ENCODE data around the gene SNTG2.

Gene SNTG2

GRCh38 chr2:1297372-1298159 lies 346.9 kb downstream of the SNTG2 start:
- no peak for DNase-seq

- DNase-seq = no peak
These were observed 348.4 kb downstream of the SNTG2 start for GRCh38 chr2:1299043-1299442.

GRCh38 chr2:1300284-1300683 lies 349.6 kb downstream of the SNTG2 start:
- no peak for DNase-seq

DNA sequence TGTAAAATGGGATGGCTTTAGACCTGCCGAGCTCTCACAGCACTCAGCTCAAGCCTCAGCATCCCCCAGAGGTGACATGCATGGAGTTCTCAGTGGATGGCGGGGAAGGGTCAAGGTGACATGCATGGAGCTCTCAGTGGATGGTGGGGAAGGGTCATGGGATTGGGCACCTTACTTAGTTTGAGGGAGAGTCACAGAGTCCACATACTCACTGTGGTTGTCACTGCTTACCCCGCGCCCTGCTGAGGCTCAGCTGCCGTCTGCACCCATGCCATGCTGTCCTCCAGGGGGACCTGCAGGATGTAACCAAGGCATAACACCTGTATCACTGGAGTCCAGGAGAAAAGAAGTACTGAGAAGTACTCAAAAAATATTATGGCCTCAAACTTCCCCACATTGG lies 350.4 kb downstream of the SNTG2 start:
- no peak for DNase-seq

DNA sequence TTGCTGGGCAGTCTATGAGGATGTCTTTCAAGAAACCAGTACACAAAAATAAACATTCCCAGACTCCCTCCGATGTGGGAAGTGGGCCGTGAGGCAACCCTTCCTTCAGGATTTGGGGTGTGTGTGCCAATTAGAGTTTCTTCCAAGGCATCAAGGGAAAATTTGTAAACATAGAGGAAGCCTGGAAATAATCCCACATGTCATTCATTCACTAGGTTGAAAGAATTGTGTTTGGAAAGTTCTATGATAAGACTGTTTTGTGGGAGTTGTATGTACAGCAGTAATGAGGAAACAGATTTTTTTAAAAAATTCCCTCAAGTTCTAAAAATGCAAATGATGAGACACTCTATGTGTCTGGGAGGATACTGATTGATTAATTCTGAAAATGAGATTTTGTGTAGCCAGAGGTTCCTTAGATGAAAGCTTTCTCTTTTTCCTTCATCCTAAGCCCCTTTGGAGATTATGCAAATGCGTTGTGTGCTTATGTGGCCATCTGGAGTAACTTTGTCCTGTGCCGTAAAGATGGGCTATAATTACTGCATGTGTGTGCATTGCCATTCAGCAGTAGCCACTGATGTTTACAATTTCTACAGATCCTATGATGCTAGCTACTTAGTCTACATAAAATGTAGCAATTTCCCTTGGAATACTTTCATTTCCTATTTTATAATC lies 354.8 kb downstream of the SNTG2 start:
- DNase-seq = no peak

- no peak for DNase-seq
These were observed 355.5 kb downstream of the SNTG2 start for GRCh38 chr2:1306014-1306686.

DNA sequence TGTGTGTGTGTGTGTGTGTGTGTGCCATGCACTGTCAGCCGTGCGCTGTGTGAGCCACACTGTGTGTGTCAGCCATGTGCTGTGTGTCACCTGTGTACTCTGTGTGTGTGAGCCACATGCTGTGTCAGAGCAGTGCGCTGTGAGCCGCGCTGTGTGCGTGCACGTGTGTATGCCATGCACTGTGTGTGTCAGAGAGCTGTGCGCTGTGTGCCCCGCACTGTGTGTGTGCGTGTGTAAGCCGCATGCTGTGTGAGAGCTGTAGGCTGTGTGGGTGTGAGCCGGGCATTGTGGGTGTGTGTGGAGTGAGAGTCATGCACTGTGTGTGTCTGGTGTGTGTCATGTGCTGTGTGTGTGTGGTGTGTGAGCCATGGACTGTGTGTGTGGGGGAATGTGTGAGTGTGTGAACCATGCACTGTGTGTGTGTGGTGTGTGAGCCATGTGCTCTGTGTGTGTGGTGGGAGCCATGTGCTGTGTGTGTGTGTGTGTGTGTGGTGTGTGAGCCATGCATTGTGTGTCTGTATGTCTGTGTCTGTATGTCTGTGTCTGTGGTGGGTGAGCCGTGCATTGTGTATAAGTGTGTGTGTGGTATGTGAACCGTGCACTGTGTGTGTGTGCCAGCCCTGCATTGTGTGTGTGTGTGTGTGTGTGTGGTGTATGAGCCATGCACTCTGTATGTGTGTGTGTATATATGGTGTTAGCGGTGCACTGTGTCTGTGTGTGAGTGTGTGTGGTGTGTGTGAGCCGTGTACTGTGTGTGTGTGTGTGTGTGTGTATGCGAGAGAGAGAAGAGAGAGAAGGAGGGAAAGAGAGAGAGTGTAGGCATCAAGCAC lies 356.3 kb downstream of the SNTG2 start:
- no peak for DNase-seq

- DNase-seq = no peak
These were observed 357.0 kb downstream of the SNTG2 start for GRCh38 chr2:1307670-1308069.

- no peak for DNase-seq
These were observed 358.0 kb downstream of the SNTG2 start for GRCh38 chr2:1308678-1309077.

- DNase-seq = no peak
These were observed 358.9 kb downstream of the SNTG2 start for GRCh38 chr2:1309507-1309906.

DNA sequence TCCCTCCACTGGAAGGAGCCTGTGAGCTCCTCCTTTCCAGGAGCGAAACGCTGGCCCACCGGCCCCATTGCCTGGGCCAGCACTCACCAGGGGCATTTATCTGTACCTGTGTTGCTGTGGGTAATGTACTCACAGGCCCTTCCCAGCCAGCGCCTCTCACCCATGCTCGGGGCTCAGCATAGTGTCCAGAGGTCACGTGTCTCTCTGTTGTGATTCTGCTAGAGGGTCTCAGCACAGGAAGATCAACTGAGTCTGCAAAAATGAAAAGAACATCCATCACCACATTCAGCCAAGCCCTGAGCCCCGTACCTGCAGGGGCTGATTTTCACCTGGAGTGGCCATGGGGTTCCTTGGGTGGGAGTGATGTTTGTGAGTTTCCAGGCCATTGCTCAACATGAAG lies 359.6 kb downstream of the SNTG2 start:
- no peak for DNase-seq

- DNase-seq = no peak
These were observed 360.2 kb downstream of the SNTG2 start for GRCh38 chr2:1310866-1311265.

DNA sequence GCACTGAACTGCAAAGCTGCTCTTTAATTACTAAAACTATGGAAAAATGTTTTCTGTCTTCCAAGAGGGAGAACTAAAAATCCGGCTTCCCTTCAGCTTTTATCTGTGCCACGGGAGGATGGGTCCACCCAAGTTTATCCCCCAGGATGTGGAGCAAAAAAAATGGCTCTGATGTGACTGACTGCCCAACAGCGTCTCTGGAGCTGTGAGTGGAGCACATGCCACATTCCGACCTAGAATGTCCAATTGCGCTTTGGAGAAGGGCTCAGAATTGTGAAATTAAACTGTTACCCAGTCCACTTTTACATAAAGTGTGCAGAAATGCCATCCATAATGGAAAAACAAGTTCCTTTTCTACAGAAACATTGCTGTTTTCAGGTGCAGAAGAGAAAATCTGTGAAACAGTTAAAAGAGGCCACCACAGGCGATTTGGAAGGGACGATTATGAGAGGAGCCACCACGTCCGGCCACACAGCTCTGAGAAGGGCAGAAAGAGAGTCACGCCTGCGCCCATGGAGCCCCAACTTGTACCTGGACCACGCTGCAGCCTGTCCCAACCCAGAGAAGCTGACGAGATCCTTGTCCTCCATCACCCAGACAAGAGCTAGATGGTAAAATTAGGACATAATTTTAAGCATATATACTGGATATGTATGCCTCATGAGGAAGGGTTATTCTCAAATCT lies 362.7 kb downstream of the SNTG2 start:
- DNase-seq = no peak

DNA sequence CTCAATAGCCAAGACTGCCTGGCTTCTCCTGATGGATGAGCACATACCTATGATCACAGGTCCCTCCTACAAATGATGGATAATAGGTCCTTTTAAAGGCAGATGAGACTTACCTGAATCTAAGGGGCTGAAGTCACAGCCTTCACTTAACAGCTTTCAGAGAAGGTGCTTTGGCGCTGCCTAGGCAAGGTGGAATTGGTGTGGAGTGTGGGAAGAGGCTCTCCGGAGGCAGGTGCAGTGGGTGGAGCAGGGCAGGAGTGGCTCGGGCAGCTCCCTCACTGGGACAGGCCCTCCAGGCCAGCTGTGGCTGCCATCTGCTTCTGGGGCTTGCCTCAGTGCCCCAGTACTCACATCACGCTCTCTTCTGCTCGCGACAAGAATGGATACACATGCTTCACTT lies 363.6 kb downstream of the SNTG2 start:
- DNase-seq = no peak

DNA sequence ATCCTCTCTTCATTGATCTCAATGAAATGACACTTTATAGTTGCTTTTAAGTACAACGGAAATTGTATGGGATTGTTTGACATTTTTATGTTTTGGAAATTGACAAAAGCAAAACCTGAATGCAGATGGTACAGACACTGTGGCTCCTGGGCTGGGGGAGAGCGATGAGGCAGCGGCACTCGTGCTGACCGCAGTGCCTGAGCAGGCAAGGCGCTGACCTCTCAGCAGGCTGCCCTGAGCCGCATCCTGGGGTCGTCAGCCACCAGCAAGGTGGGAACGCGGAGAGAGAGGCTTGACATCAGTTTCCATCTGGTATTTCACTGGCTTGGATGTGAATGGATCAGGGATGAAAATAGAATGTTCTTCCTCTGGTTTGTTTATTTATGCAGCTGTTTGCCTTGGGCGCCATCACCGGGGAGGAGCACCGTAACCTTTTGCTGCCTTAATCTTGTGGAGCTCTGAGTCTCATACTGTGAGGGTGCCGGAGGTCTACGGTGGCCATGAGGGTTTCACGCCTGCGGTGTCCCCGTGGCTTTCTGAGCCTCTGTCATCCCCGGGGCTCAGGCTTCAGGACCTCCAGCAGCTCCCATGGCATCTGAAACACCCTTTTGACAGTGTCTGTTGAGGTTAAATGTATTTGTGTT lies 367.8 kb downstream of the SNTG2 start:
- no peak for DNase-seq

GRCh38 chr2:1319393-1319792 lies 368.7 kb downstream of the SNTG2 start:
- no peak for DNase-seq

GRCh38 chr2:1321321-1321720 lies 370.7 kb downstream of the SNTG2 start:
- DNase-seq = no peak

DNA sequence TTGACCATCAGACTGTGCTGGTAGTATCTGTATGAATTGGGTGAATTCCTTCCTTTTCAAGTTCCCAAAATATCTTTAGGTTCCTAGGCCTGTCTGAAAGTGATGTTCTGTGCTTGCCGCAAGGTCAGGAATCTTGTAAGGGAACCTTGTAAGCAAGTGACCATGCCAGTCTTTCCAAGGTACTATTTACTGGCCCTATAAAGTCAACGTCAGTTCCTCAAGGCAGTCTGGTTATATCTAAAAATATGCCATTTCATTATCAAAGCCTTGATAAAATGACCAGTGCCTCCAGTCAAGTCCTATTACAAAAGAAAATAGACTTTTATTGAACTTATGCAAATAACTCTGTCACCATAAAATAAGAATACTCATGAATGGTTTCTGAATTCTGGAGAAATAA lies 374.2 kb downstream of the SNTG2 start:
- DNase-seq = no peak

GRCh38 chr2:1328684-1329083 lies 378.0 kb downstream of the SNTG2 start:
- no peak for DNase-seq

DNA sequence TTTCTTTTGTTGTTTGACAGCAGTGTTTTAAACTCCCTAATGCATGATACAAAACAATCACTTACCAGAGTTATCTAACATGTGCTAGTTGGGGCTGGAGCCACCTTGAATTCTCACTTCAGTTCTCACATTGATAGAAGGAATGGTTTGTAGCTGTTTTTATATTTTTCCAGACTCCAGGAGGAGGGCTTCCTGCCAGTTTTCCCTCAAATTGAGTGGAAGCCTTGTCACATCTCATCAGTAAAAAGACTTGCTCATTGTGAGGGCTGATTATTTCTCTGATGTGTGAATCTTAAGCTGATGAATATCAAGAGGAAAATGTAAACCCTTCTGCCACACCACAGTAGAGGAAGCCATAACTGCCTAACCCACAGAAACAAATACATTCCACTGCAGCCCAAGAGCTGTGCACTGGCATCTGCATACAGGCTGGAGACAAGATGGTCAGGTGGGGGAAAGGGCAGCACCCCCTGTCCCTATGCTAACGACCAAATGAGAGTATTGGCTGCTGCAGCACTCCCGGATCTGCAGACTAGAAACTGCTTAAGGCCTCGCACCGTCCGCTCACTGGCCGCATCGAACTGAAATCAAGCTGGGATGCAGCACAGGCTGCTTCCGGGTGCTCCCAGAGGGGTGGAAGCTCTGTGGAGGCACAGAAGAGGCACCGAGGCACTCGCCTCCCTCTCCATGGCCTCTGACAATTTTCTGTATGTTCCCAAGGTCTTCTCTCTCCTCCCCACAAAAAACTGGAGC lies 388.9 kb downstream of the SNTG2 start:
- DNase-seq = no peak

DNA sequence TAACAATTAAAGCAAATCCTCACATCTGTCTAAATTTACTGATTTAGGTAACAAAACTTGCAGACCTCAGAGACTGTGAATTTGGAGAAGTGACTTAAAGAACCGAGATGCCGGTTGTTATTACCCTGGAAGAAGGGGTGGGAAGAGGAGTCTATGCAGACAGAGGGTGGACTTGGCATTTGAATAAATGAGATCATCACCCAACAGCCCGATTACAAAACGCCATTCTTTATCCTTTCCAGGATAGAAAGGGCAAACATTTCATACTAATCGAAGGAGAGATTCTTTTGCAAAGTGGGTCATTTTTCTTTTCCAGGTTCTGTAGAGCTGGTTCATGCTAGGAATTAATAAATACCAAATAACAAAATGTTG lies 389.5 kb downstream of the SNTG2 start:
- no peak for DNase-seq

All from NCI-H1694 treated with DMSO at 0.1 percent for 48 hours (cell line).